Measurements from ENCODE around the gene LHFPL2.

The LHFPL2 gene

GRCh38 chr5:78655746-78656290 lies 7.2 kb upstream of the LHFPL2 start:
- H3K4me3 ChIP-seq (replicated peaks; ENCODE audit: low read depth, low read length): no peak overlapping the region
- DNase-seq (ENCODE audit: low read depth): no peak
- TF ChIP-seq CTCF (IDR thresholded peaks at IDR 0.05; ENCODE audit: low read length, missing control alignments): no peak

- no peak for DNase-seq (ENCODE audit: low read depth)
- no peak overlapping the region for H3K4me3 ChIP-seq (replicated peaks; ENCODE audit: low read depth, low read length)
- TF ChIP-seq CTCF (IDR thresholded peaks at IDR 0.05; ENCODE audit: low read length, missing control alignments): no peak
Measured at GRCh38 chr5:78654386-78654785, 5.8 kb upstream of the LHFPL2 start.

GRCh38 chr5:78653681-78654366 lies 5.3 kb upstream of the LHFPL2 start:
- no peak overlapping the region for H3K4me3 ChIP-seq (replicated peaks; ENCODE audit: low read depth, low read length)
- no peak for DNase-seq (ENCODE audit: low read depth)
- no peak for TF ChIP-seq CTCF (IDR thresholded peaks at IDR 0.05; ENCODE audit: low read length, missing control alignments)

GRCh38 chr5:78653031-78653430 lies 4.5 kb upstream of the LHFPL2 start:
- no peak for DNase-seq (ENCODE audit: low read depth)
- no peak for TF ChIP-seq CTCF (IDR thresholded peaks at IDR 0.05; ENCODE audit: low read length, missing control alignments)

GRCh38 chr5:78651468-78651867 lies 2.9 kb upstream of the LHFPL2 start:
- TF ChIP-seq CTCF (IDR thresholded peaks at IDR 0.05; ENCODE audit: low read length, missing control alignments): no peak
- no peak overlapping the region for H3K4me3 ChIP-seq (replicated peaks; ENCODE audit: low read depth, low read length)
- no peak for DNase-seq (ENCODE audit: low read depth)

More at GRCh38 chr5:78653031-78653430, 4.5 kb upstream of the LHFPL2 start:
- H3K4me3 ChIP-seq (replicated peaks; ENCODE audit: low read depth, low read length): no peak overlapping the region

- no peak for TF ChIP-seq CTCF (IDR thresholded peaks at IDR 0.05; ENCODE audit: low read length, missing control alignments)
- no peak for DNase-seq (ENCODE audit: low read depth)
- no peak overlapping the region for H3K4me3 ChIP-seq (replicated peaks; ENCODE audit: low read depth, low read length)
Measured at GRCh38 chr5:78650531-78650930, 2.0 kb upstream of the LHFPL2 start.

All from fibroblast of pulmonary artery (primary cell).